Vagina (tissue), 2 donors: Measurements from ENCODE around the gene SMAP1. TPM values are rescaled to one million over a fixed set of nuclear protein-coding genes. Genes with fewer than 3 reads are reported as not detected.

ENCODE experiments used
- DNase-seq, 2 donors: peaks; one replicate each; pipeline ENCODE4 v3.0.0-alpha.2; 2017; ENCODE audit errors: extremely low spot score in 2 of 2
- H3K27ac ChIP-seq: fragments of 200-600 bp; sonication (generic); one replicate; pipeline ENCODE4 v1.5.1; 2019
- H3K27me3 ChIP-seq: fragments of 200-600 bp; sonication (generic); one replicate; pipeline ENCODE4 v1.5.1; 2019
- H3K36me3 ChIP-seq, 2 donors: fragments of 200-600 bp; sonication (generic); one replicate each; pipeline ENCODE4 v1.5.1; 2017 to 2019
- H3K4me1 ChIP-seq: fragments of 200-600 bp; sonication (generic); one replicate; pipeline ENCODE4 v1.5.1; 2019
- H3K4me3 ChIP-seq, 2 donors: fragments of 200-600 bp; sonication (generic); 1 replicate in 1 of 2; 2 replicates in 1 of 2; pipeline ENCODE4 v1.5.1; 2016 to 2019
- H3K9me3 ChIP-seq: fragments of 200-600 bp; sonication (generic); one replicate; pipeline ENCODE4 v1.5.1; 2019
- POLR2A ChIP-seq, 2 donors: fragments of 450-650 bp; IDR thresholded peaks; one replicate each; pipeline ENCODE4 v1.6.1; 2017; ENCODE audit warnings: antibody characterized with exemption in 2 of 2, mild to moderate bottlenecking in 2 of 2, moderate library complexity in 2 of 2
- POLR2AphosphoS5 ChIP-seq, 2 donors: sonication (generic); formaldehyde crosslinking; IDR thresholded peaks; one replicate each; pipeline ENCODE4 v1.9.0; 2017; ENCODE audit warnings: antibody characterized with exemption in 2 of 2, mild to moderate bottlenecking in 2 of 2, low read depth in 1 of 2; ENCODE audit not compliant: insufficient read depth in 1 of 2
- intact Hi-C: fragments of 100-400 bp; cut with DNase I; formaldehyde crosslinking; loops from one replicate; pipeline ENCODE4 v1.15.1; 2023
- total RNA-seq: library from RNA; depleted of rRNA; stranded (reverse); fragments of >200 nt; gene quantifications from one replicate; pipeline ENCODE4 v1.2.3, GENCODE V29; 2016
- TF ChIP-seq, protein P1 (sequence below), 3 experiments: fragments of 450-650 bp in 2 of 3; fragments of 200-600 bp in 1 of 3; sonication (generic) in 1 of 3; IDR thresholded peaks; one replicate each; pipeline ENCODE4 v1.5.1; 2017 to 2019; ENCODE audit warnings: antibody characterized with exemption in 3 of 3, mild to moderate bottlenecking in 2 of 3, moderate library complexity in 2 of 3

Gene SMAP1
- total RNA-seq, 1 donor from 2014 or later, result 26.3 TPM

DNA sequence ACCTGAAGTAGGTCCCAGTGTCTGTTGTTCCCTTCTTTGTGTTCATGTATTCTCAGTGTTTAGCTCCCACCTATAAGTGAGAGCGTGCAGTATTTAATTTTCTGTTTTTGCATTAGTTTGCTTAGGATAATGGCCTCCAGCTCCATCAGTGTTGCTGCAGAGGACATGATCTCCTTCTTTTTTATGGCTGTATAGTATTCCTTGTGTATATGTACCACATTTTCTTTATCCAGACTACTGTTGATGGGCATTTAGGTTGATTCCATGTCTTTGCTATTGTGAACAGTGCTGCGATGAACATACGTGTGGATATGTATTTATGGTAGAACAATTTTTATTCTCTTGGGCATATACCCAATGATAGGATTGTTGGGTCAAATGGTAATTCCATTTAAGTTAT lies 163.7 kb downstream of the SMAP1 start:
- TF ChIP-seq POLR2A (IDR thresholded peaks at IDR 0.05), result no peak
- no peak for TF ChIP-seq POLR2AphosphoS5 (IDR thresholded peaks at IDR 0.05; ENCODE audit: insufficient read depth in 1 of 2, low read depth in 1 of 2)
- TF ChIP-seq, protein P1, sequence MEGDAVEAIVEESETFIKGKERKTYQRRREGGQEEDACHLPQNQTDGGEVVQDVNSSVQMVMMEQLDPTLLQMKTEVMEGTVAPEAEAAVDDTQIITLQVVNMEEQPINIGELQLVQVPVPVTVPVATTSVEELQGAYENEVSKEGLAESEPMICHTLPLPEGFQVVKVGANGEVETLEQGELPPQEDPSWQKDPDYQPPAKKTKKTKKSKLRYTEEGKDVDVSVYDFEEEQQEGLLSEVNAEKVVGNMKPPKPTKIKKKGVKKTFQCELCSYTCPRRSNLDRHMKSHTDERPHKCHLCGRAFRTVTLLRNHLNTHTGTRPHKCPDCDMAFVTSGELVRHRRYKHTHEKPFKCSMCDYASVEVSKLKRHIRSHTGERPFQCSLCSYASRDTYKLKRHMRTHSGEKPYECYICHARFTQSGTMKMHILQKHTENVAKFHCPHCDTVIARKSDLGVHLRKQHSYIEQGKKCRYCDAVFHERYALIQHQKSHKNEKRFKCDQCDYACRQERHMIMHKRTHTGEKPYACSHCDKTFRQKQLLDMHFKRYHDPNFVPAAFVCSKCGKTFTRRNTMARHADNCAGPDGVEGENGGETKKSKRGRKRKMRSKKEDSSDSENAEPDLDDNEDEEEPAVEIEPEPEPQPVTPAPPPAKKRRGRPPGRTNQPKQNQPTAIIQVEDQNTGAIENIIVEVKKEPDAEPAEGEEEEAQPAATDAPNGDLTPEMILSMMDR (IDR thresholded peaks at IDR 0.05), result no peak

DNA sequence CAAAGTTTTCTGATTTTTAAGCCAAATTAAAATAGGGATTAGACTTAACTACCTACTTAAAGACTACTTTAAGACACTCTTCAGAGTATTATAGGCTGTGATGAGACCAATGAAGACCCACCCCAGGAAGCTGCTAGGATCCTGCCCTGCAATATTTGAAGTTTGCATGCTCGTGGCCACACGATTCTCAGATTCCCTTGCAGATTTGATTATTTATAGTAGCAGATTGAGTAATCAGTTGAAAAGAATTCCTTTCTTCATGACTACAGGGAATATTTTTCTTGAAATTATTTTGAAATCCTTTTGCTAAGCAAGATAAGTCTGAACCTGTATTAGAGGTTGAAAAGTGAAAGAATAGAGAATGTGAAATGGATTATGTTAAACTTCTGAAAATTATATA lies 166.8 kb downstream of the SMAP1 start:
- no peak for DNase-seq
- no peaks in the 10 kb centered on the region for H3K9me3 ChIP-seq
- H3K27ac ChIP-seq, result no peak overlapping the region
- H3K36me3 ChIP-seq, result no peaks in the 10 kb centered on the region
- no peaks in the 10 kb centered on the region for H3K27me3 ChIP-seq
- H3K4me1 ChIP-seq, result peaks cover 6% of the 10 kb centered on the region
- H3K4me3 ChIP-seq, result no peak overlapping the region
- intact Hi-C loops, result no loop called here
- TF ChIP-seq POLR2AphosphoS5 (IDR thresholded peaks at IDR 0.05; ENCODE audit: insufficient read depth in 1 of 2, low read depth in 1 of 2) (no peak), POLR2A (IDR thresholded peaks at IDR 0.05) (no peak)
- TF ChIP-seq, protein P1 (IDR thresholded peaks at IDR 0.05), result no peak

More for the DNA sequence above, 163.7 kb downstream of the SMAP1 start:
- Histone ChIP-seq H3K4me1 (peaks cover 6% of the 10 kb centered on the region), H3K36me3 (no peaks in the 10 kb centered on the region), H3K4me3 (no peak overlapping the region), H3K27ac (no peak overlapping the region), H3K9me3 (no peaks in the 10 kb centered on the region), H3K27me3 (no peaks in the 10 kb centered on the region)
- intact Hi-C loops, result no loop called here
- DNase-seq, result no peak

DNA sequence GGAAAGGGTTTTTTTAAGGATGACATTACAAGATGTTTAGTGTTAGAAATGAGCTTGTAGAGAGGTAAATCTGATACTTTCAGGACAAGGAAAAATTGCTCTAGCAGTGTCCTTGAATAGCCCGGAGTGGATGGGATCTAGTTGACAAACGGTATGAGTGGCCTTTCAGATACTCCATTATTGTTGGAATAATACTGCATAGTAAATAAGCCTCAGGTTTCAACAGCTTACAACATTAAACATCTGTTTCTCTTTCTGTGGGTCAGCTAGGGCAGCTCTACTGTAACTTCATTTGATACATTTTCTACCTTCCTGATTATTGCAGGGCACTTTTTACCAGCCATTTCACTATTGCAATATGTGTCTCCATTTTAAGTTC lies 171.2 kb downstream of the SMAP1 start:
- H3K4me3 ChIP-seq, result no peak overlapping the region
- H3K4me1 ChIP-seq, result peaks cover 6% of the 10 kb centered on the region
- H3K27ac ChIP-seq, result no peak overlapping the region
- no peak for DNase-seq
- TF ChIP-seq, protein P1 (IDR thresholded peaks at IDR 0.05), result no peak
- TF ChIP-seq POLR2A (IDR thresholded peaks at IDR 0.05) (no peak), POLR2AphosphoS5 (IDR thresholded peaks at IDR 0.05; ENCODE audit: insufficient read depth in 1 of 2, low read depth in 1 of 2) (no peak)
- H3K36me3 ChIP-seq, result no peaks in the 10 kb centered on the region
- H3K9me3 ChIP-seq, result no peaks in the 10 kb centered on the region
- intact Hi-C loops, result no loop called here
- no peaks in the 10 kb centered on the region for H3K27me3 ChIP-seq

DNA sequence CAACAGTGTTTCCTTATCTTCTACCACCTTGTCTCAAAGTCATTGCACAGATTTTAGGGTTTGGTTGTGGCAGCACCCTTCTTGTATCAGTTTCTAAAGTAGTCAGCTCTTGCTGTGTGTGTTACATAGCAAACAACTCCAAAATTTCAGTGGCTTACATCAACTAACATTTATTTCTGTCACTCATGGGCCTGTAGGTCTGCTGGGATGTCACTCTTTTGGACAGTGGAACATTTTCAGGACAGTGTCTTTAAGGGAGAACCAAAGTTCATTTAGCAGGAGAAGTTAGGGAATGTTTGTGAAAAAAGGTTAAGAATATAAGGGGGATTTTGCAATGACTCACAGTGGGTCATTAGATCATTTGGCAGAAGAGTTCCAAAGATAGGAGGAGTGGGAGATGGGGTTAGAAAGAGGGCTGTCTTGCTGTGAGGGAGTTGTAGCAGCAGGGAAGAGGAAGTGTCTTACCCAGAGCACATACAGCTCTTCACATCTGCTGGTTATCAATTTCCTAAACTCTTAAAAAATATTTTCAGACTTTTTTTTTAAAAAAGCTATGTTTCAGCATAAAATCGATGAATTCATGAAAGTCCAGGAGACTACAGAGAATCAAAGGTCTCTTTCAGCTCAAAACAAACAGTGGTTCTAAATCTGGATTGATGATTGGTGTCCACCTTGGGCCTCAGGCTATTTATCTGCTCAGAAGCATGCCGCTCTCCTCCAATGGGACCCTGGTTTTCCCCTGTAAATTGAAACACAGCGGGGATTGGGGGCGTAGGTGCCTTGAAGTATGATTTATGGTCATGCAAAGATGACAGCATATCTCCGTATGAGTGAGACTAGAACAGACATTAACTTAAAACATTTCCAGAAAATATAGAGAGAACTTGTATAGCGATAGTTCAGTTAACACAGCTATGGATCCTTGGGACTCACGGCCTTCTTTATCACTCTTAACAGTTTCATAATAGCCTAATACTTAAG lies 171.9 kb downstream of the SMAP1 start:
- H3K36me3 ChIP-seq, result no peaks in the 10 kb centered on the region
- no peak overlapping the region for H3K27ac ChIP-seq
- H3K27me3 ChIP-seq, result no peaks in the 10 kb centered on the region
- TF ChIP-seq, protein P1 (IDR thresholded peaks at IDR 0.05), result no peak
- no peak for TF ChIP-seq POLR2AphosphoS5 (IDR thresholded peaks at IDR 0.05; ENCODE audit: insufficient read depth in 1 of 2, low read depth in 1 of 2)
- no peak for TF ChIP-seq POLR2A (IDR thresholded peaks at IDR 0.05)
- no peaks in the 10 kb centered on the region for H3K9me3 ChIP-seq
- intact Hi-C loops, result no loop called here
- no peak overlapping the region for H3K4me3 ChIP-seq
- H3K4me1 ChIP-seq, result peaks cover 3% of the 10 kb centered on the region
- no peak for DNase-seq

DNA sequence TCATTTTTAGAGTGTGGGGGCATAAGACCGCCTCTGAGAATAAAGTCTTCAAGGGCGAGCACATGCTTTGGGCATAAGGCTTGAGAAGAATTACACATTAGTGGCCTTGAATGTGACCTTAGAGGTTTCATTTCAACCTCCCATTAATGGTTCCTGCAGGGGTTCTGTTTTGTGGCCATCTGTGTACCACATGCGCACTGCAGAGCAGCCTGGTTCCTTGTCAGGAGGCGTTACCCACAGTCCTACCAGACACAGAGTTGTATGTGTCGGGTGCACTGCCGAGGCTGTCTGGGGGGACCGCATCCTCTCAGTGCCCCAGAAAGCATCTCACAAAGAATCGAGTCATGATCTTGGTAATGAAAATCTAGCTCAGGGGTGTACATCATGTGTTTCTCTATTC lies 173.4 kb downstream of the SMAP1 start:
- Histone ChIP-seq H3K9me3 (no peaks in the 10 kb centered on the region), H3K27me3 (no peaks in the 10 kb centered on the region), H3K36me3 (no peaks in the 10 kb centered on the region), H3K27ac (no peak overlapping the region), H3K4me3 (no peak overlapping the region), H3K4me1 (no peaks in the 10 kb centered on the region)
- DNase-seq, result no peak
- intact Hi-C loops, result no loop called here
- TF ChIP-seq POLR2AphosphoS5 (IDR thresholded peaks at IDR 0.05; ENCODE audit: insufficient read depth in 1 of 2, low read depth in 1 of 2) (no peak), POLR2A (IDR thresholded peaks at IDR 0.05) (no peak)
- TF ChIP-seq, protein P1 (IDR thresholded peaks at IDR 0.05), result no peak
